Measurements from ENCODE around the gene KRT86.

Gene KRT86

DNA sequence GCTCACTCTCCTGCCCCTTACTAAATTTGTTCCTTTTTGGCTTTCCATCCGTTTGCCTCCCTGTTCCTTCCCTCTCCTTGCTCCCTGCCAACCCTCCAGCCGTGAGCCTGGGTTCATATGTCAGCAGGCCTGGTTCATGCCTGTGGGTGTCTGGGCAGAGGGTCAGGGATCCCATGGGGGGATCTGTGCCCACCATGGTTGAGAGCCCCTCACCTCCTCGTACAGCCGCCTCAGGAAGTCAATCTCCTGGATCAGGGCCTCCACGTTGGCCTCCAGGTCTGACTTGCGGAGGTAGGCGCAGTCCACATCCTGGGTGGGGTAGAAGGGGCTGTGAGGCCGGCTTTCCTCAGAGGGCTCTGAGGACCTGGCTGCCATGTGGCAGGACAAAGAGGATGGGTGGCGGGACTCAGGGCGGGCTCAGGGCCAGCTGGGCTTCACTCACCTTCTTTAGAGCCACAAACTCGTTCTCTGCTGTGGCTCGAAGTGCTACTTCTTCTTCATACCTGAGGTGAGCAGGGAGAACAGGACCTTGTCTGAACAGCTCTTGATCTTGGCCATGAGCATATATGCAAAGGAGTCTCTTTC lies 43.1 kb downstream of the KRT86 start:
- DNase-seq = no peak

DNA sequence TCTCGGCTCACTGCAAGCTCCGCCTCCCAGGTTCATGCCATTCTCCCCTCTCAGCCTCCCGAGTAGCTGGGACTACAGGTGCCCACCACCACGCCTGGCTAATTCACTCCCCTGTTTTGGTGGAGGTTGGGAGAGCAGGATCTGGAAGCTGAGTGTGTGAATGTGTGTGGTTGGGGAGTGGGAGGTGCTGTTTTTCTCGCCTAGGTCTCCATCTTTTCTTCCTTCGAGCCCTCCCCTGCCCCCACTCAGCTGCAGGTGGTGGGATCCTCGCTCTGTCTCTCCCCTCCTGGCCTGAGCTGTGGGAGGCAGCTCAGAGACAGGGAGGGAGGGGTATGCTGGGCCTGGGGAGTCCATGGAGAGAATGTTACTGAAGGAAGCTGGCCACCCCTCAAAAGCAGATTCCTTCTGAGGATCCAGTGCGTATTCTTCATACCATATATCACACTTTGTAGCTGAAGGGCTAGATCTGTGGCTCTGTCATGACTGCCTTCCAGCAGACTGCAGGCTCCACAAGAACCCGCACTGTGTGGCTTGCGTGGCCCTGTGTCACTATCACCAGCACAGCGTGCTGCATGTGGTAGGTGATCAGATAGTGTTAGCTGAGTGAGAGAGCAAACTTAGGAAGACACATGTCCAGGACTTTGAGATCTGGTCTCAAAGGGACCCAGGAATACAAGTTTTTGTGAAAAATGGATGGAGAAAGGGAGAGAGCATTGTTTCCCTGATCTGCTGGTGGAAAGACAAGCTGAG lies 44.0 kb downstream of the KRT86 start:
- DNase-seq = no peak

DNA sequence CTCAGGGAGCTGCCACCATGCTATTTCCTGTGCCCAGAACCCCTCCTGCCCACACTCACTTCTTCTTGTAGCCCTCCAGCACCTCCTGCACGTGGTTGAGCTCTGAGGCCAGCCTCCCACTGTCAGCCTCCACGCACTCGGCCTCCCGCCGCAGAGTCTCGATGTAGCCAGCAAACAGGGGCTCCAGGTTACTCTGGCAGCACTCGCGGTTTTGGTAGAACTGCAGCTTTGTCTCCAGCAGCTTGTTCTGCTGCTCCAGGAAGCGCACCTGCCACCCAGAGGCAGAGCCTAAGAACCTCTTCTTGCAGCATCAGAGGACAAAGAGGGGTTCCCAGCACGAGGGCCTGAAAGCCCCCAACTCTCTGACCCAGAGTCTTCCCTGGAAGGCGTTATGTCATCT lies 44.7 kb downstream of the KRT86 start:
- DNase-seq = no peak

GRCh38 chr12:52320784-52321400 lies 46.4 kb downstream of the KRT86 start, which contains the start of gene KRT83:
Gene KRT83 (minus strand): TSS chr12:52321398. CDS start chr12:52321335, 63 bp downstream.
- DNase-seq = no peak

DNA sequence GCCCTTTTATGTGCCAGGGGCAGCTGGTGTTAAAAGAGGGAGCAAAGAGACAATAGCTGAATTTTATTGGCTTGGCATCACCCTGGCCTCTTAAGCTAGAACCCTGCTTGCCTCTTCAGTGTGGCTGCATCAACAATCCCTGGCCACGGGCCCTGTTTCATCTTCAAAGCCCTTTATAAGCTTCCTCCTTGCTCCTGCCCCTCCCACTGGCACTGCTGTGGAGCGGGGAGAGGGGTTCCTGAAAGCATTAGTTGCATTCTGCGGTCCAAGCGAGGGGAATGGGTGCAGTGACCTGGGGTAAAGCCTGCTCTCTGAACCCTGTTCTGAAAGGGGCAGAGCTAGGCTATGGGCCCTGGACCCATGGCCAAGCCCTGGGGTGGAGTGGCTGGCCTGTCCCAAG lies 47.0 kb downstream of the KRT86 start:
- no peak for DNase-seq

GRCh38 chr12:52322069-52322468 lies 47.6 kb downstream of the KRT86 start:
- DNase-seq = no peak

DNA sequence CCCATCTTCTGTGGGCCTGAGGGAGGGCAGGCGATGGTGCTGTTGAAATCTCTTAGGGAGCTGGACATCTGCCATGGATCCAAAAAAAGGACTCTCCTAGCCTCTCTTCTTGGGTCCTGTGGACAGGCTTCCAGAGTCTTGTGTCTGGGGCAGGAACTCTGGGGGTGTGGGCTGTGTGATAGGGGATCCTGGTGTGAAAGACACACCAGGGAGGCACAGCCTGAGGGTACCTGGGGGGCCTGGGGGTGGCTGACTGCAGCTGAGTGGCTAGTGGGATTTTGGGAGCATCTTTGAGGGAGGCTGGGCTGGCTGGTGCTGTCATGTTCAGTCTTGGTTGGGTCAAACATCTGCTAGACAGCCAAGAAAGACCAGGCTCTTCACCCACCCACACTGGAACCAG lies 48.6 kb downstream of the KRT86 start:
- DNase-seq = no peak

- no peak for DNase-seq
Observed at GRCh38 chr12:52323416-52324152, 49.1 kb downstream of the KRT86 start.

DNA sequence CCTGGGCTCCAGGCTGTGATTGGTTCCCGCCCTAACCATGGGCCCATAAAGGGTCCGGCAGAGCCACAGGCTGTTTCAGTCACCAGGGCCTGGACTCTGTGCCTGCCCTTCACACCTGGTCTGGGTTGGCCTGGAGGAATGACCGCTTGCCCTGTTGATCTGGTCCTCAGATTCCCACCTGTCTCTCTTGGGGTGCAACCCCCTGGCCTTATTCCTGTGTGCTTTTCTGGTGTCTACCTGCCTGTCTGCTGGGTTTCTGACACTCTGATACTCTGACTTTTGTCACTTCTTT lies 49.7 kb downstream of the KRT86 start:
- no peak for DNase-seq

DNA sequence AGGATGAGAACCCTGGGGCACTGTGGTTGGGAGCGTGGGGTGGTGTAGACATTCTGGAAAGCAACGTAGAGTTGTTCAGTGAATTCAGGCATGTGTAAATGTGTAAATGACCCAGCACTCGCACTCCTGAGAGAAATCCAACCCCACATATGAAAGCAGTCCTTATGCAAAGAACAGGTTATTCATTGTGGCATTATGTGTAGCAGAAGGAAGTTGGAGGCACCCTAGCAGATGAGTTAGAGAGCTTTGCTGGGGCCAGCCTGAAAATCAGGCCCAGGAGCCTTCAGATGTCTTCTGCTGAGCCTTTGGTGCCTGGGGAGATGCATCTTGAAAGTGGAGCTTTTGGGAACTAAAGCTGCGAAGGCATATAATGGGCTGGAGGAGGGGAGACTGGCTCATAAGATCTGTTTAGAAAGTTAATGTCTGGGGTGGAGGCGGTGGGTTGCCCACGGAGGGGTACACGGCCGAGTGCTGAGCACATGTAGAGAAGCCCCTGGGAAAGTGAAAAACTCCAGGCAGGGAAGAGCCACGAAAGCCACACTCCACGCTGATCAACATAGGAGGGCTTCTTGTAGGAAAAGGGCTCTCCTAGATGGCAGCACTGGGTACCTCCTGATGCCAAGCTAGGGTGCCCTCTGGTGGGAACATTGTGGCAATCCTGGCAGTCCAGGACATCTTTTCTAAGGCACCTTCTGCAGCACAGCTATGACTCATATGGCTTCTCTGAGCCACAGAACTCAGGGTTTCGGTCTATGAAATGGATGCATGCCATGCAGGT lies 52.8 kb downstream of the KRT86 start:
- peak; percentile 74 for DNase-seq

- DNase-seq = no peak
Observed at GRCh38 chr12:52327830-52328500, 53.5 kb downstream of the KRT86 start.

DNA sequence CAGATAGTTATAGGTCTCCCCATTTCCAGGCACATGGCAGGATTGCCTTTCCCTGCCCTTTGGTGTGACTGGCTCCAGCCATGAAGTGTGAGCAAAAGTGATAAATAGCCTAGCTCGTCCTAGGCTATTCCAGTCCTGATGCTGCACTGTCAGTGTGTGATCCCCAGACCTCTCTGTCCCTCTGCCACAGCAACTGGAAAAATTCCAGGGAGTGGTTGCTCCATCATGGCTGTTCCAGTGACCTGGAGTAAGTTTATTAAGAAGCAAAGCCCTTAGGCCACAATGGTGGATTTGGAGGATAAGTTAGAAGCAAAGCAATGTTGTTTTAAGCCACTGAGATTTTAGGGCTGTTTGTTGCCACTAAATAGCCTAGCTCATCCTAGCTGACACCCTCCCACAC lies 56.6 kb downstream of the KRT86 start:
- DNase-seq = no peak

DNA sequence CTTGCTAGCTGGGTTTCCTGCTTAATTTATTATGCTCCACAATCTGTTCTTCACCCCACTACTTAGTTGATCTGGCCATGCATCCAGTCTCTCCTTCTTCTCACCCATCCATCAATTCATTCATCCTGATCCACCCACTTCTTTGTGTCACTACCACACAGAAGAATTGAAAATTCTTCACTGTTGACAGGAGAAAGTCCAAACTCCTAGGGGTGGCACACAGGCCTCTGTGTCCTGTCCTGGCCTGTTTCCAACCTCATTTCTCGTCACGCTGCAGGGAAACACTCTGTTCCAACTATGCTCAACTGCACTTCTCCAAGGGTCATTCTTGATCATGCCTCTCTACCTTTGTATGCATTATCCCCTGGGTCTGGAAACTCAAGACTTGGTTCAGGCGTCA lies 57.4 kb downstream of the KRT86 start:
- DNase-seq = no peak

DNA sequence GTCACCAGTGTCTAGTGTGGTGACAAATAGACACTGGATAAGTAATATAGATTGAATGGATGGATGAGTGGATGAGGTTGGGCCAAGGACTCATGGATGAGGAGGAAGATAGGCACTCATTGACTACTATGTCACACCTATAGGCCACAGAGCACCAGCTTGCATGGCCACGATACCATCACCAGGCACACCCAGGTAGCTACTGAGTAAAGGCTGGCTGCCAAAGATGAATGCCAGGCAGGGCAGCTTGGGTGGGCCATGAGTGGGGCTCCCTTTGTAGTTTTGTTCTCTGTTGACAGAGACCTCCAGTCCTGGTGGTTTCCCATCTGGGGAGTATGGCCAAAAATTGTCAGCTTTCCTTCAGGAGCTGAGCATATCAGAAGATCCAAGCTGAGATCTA lies 57.9 kb downstream of the KRT86 start:
- DNase-seq = no peak

GRCh38 chr12:52333321-52333720 lies 58.9 kb downstream of the KRT86 start:
- no peak for DNase-seq

DNA sequence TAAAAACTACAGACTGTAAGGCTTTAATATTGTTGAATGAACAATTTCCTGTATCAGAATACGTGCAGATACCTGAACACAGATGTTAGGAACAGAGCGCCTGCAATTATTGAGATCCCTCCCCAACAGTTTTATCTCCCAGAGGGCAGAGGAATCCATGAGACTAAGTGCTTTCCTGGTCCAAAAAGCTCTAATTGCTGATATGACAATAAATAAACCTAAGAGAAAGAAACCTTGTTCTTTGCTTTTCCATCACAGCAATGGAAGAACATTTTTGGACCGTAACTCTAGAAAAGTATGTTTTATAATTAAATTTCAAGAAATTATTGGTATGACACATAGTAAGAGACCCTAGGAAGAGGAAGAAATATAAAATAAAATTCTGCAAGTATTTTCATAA lies 59.7 kb downstream of the KRT86 start:
- no peak for DNase-seq

- DNase-seq = no peak
Observed at GRCh38 chr12:52335598-52336262, 61.3 kb downstream of the KRT86 start.

GRCh38 chr12:52336641-52337040 lies 62.2 kb downstream of the KRT86 start:
- DNase-seq = no peak

DNA sequence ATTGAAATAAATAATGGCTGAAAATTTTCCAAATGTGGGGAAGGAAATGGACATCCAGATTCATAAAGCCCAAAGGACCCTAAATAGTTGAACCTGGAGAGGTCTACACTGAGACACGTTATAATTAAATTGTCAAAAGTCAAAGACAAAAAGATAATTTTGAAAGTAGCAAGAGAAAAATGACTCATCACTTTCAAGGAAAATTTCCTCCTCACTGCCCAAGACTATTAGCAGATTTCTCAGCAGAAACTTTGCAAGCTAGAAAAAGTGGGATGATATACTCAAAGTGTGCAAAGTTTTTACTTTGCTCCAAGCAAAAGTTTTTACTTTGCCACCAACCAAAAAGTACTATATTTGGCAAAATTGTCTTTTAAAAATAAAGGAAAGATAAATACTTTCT lies 62.6 kb downstream of the KRT86 start:
- no peak for DNase-seq

DNA sequence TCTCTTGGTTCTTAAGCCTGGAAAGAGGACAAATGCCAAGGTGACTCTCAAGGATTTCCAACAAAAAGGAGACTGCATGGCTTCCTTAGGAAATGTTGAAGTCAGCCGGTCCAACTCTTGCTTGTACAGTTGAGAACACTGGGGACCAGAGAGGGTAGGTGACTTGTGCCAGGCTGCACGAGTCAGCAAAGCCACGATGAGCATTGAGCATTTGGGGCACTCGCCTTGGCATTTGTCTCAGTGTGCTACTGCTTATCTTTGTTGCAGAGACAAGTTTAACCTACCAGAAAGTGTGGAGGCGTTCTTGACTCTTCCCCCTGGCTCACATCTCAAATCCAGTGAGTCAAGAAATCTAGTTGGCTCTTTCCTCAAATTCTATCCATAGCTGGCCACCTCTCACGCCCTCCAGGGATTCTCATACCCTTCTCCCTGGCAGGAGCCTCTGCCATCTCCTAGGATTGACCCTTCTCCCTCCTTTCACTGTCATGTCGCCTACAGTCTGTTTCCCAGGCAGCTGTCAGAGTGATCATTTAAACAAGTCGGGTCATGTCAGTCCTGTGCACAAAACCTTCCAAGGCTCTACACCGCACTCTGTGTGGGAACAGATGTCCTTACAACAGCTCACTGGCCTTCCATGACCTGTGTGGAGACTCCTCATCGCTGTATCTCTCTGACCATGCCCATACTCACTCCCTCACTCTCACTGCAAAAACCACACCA lies 64.0 kb downstream of the KRT86 start:
- DNase-seq = no peak

- DNase-seq = no peak
Observed at GRCh38 chr12:52341066-52341580, 66.7 kb downstream of the KRT86 start.

All from NCI-H748 treated with DMSO at 0.1 percent for 48 hours (cell line).